GM12878 (cell line): ENCODE measurements around the gene NMT1. TPM values are rescaled to one million over a fixed set of nuclear protein-coding genes. Genes with fewer than 3 reads are reported as not detected.

Experiments used
- ATAC-seq: fragments of 200-7000 bp; cut with Tn5 transposase; 3 replicates; pipeline ENCODE4 v1.9.1; 2020; ENCODE audit warnings: mild to moderate bottlenecking, moderate library complexity
- BruUV-seq: library from RNA; stranded (reverse); fragments of 400-500 nt; replicated peaks from 2 replicates; lab custom pipeline; 2021; lab: Mats Ljungman, UMichigan
- CTCF ChIA-PET: fragments of 300-600 bp; sonication (Branson Sonifier 250); formaldehyde crosslinking; extraction: SDS; loops from one replicate; lab custom pipeline; 2021; ENCODE audit warnings: inconsistent platforms; lab: Yijun Ruan, JAX
- POLR2A ChIA-PET: fragments of 350-600 bp; formaldehyde crosslinking; extraction: SDS; loops from one replicate; lab custom pipeline; 2021; ENCODE audit warnings: inconsistent platforms; lab: Charles Lee
- RAD21 ChIA-PET: fragments of 300-600 bp; sonication (Branson Sonifier 250); formaldehyde crosslinking; loops from one replicate; lab custom pipeline; 2023; ENCODE audit warnings: antibody characterized with exemption; ENCODE audit not compliant: unreplicated experiment; lab: Charles Lee
- SMC1A ChIA-PET: fragments of 300-600 bp; sonication (Branson Sonifier 250); formaldehyde crosslinking; loops from one replicate; lab custom pipeline; 2023; ENCODE audit not compliant: unreplicated experiment, uncharacterized antibody; lab: Charles Lee
- DNase-seq: peaks from one replicate; pipeline ENCODE4 v3.0.0-alpha.2; 2011; ENCODE audit warnings: low read depth, low spot score
- FAIRE-seq: peaks from 3 replicates; lab custom pipeline; 2011; peaks lifted over from hg19 to GRCh38; lab: Jason Lieb, UNC
- H2AFZ ChIP-seq: 2 replicates; pipeline ENCODE4 v1.6.0; 2011; ENCODE audit warnings: low read depth, low read length, control low read depth; ENCODE audit not compliant: control insufficient read depth
- H3K27ac ChIP-seq: 2 replicates; pipeline ENCODE4 v1.5.1; 2011; ENCODE audit warnings: control low read depth; ENCODE audit not compliant: control insufficient read depth, insufficient read depth
- H3K27me3 ChIP-seq, 2 experiments: replicated peaks in 1 of 2; 2 replicates each; pipeline versions ENCODE4 v1.6.0 to v1.6.1; 2011; ENCODE audit warnings: low read length in 1 of 2; ENCODE audit not compliant: control insufficient read depth in 2 of 2, insufficient read depth in 2 of 2
- H3K36me3 ChIP-seq, 2 experiments: 2 replicates each; pipeline ENCODE4 v1.5.1; 2011; ENCODE audit warnings: low read length in 1 of 2; ENCODE audit not compliant: control insufficient read depth in 2 of 2, insufficient read depth in 2 of 2
- H3K4me1 ChIP-seq: 2 replicates; pipeline ENCODE4 v1.6.1; 2011; ENCODE audit warnings: mild to moderate bottlenecking, low read length, moderate library complexity, mixed read lengths; ENCODE audit not compliant: control insufficient read depth, insufficient read depth
- H3K4me2 ChIP-seq: 2 replicates; pipeline ENCODE4 v1.6.0; 2011; ENCODE audit warnings: control low read depth; ENCODE audit not compliant: control insufficient read depth, insufficient read depth
- H3K4me3 ChIP-seq: fragments of 200-600 bp; sonication (generic); 2 replicates; pipeline ENCODE4 v1.5.1; 2016
- H3K79me2 ChIP-seq: 2 replicates; pipeline ENCODE4 v1.6.0; 2011; ENCODE audit warnings: low read length; ENCODE audit not compliant: control insufficient read depth, insufficient read depth
- H3K9ac ChIP-seq: 2 replicates; pipeline ENCODE4 v1.8.0; 2011; ENCODE audit warnings: low read length, control low read depth, mixed read lengths; ENCODE audit not compliant: control insufficient read depth, insufficient read depth
- H3K9me3 ChIP-seq: replicated peaks from 3 replicates; pipeline ENCODE4 v1.5.1; 2011; ENCODE audit warnings: mild to moderate bottlenecking, low read length; ENCODE audit not compliant: control insufficient read depth, insufficient read depth
- H4K20me1 ChIP-seq: 2 replicates; pipeline ENCODE4 v1.6.0; 2011; ENCODE audit not compliant: control insufficient read depth, insufficient read depth
- ATF7 ChIP-seq: fragments of 450-650 bp; IDR thresholded peaks from 2 replicates; pipeline ENCODE4 v1.6.1; 2016; ENCODE audit warnings: low read depth, mild to moderate bottlenecking
- BACH1 ChIP-seq: fragments of 450-650 bp; IDR thresholded peaks from 2 replicates; pipeline ENCODE4 v1.6.1; 2017; ENCODE audit warnings: mild to moderate bottlenecking, borderline replicate concordance
- BMI1 ChIP-seq: fragments of 450-650 bp; IDR thresholded peaks from 2 replicates; pipeline ENCODE4 v1.6.1; 2016; ENCODE audit warnings: mild to moderate bottlenecking, moderate library complexity, borderline replicate concordance
- CREB1 ChIP-seq: IDR thresholded peaks from 2 replicates; pipeline ENCODE4 v1.6.1; 2012; ENCODE audit warnings: low read depth, mild to moderate bottlenecking, inconsistent platforms
- DPF2 ChIP-seq: fragments of 450-650 bp; IDR thresholded peaks from 2 replicates; pipeline ENCODE4 v1.6.1; 2017; ENCODE audit warnings: mild to moderate bottlenecking
- EED ChIP-seq: sonication (generic); IDR thresholded peaks from 2 replicates; pipeline ENCODE4 v1.6.1; 2016; ENCODE audit warnings: antibody characterized with exemption, low read depth
- EGR1 ChIP-seq, 2 experiments: IDR thresholded peaks; 1 replicate in 1 of 2; 2 replicates in 1 of 2; pipeline ENCODE4 v1.6.1; 2011 to 2012; ENCODE audit warnings: low read depth in 2 of 2, low read length in 2 of 2, borderline replicate concordance in 1 of 2, mild to moderate bottlenecking in 1 of 2, moderate library complexity in 1 of 2
- HCFC1 ChIP-seq: fragments of 150-350 bp; IDR thresholded peaks from 2 replicates; pipeline ENCODE4 v1.6.1; 2014; ENCODE audit warnings: low read length
- MAX ChIP-seq: IDR thresholded peaks from 2 replicates; pipeline ENCODE4 v1.6.1; 2012; ENCODE audit warnings: low read depth, low read length, improper control_type of control experiment
- MTA2 ChIP-seq: fragments of 450-650 bp; IDR thresholded peaks from 2 replicates; pipeline ENCODE4 v1.6.1; 2016; ENCODE audit warnings: low read depth, mild to moderate bottlenecking, moderate library complexity
- MXI1 ChIP-seq: fragments of 150-350 bp; IDR thresholded peaks from 2 replicates; pipeline ENCODE4 v1.6.1; 2011; ENCODE audit warnings: low read depth, mild to moderate bottlenecking, inconsistent platforms, low read length, improper control_type of control experiment
- MYB ChIP-seq: fragments of 150-350 bp; IDR thresholded peaks from 2 replicates; pipeline ENCODE4 v1.6.1; 2014; ENCODE audit warnings: mild to moderate bottlenecking, low read depth, low read length, borderline replicate concordance
- NBN ChIP-seq: fragments of 450-650 bp; IDR thresholded peaks from 2 replicates; pipeline ENCODE4 v1.6.1; 2016
- NRF1 ChIP-seq: conservative IDR thresholded peaks from 2 replicates; pipeline ENCODE4 v1.6.1; 2011; ENCODE audit warnings: mild to moderate bottlenecking, low read depth, low read length, improper control_type of control experiment
- POLR2AphosphoS2 ChIP-seq: IDR thresholded peaks from 2 replicates; pipeline ENCODE4 v1.6.1; 2011; ENCODE audit warnings: low read depth, mild to moderate bottlenecking, low read length, improper control_type of control experiment, moderate library complexity
- RAD21 ChIP-seq: IDR thresholded peaks from 2 replicates; pipeline ENCODE4 v1.6.1; 2011; ENCODE audit warnings: mild to moderate bottlenecking, low read depth, low read length, moderate library complexity; ENCODE audit not compliant: insufficient read depth
- TCF3 ChIP-seq: IDR thresholded peaks from 2 replicates; pipeline ENCODE4 v1.6.1; 2012; ENCODE audit warnings: low read depth, mild to moderate bottlenecking, low read length, borderline replicate concordance; ENCODE audit not compliant: insufficient read depth
- YBX1 ChIP-seq: fragments of 450-650 bp; IDR thresholded peaks from 2 replicates; pipeline ENCODE4 v1.6.1; 2016; ENCODE audit warnings: antibody characterized with exemption
- ZNF622 ChIP-seq: fragments of 450-650 bp; IDR thresholded peaks from 2 replicates; pipeline ENCODE4 v1.6.1; 2017; ENCODE audit warnings: mild to moderate bottlenecking, inconsistent platforms
- WGBS: methylation state at CpG from one replicate; pipeline ENCODE4 v1.1.6; 2016; ENCODE audit warnings: low lambda C conversion rate; ENCODE audit not compliant: insufficient replicate concordance, insufficient coverage; ENCODE audit errors: missing lambda C conversion rate; 5-methylcytosine and 5-hydroxymethylcytosine counted together
- in situ Hi-C: fragments of 300-500 bp; cut with MboI; formaldehyde crosslinking; loops from 9 replicates; pipeline ENCODE4 v1.14.3; 2018; ENCODE audit warnings: mixed read lengths
- intact Hi-C: fragments of 100-400 bp; cut with micrococcal nuclease; formaldehyde crosslinking; loops from one replicate; pipeline ENCODE4 v1.14.2; 2022; ENCODE audit not compliant: unreplicated experiment
- polyA plus RNA-seq, 11 experiments: library from polyadenylated mRNA; depleted of rRNA in 4 of 11; unstranded in 6 of 11; stranded (reverse) in 5 of 11; fragments of >200 nt; fragmentation: Nextera tagmentation in 4 of 11; fragmentation: Illumina TruSeq in 1 of 11; extraction: Ambion mirVana in 4 of 11; extraction: Trizol in 1 of 11; gene quantifications; 1 replicate in 1 of 11; 2 replicates in 10 of 11; pipeline versions ENCODE4 v1.2.1 to v1.2.3, GENCODE V29; 2011 to 2016; ENCODE audit warnings: inconsistent platforms in 2 of 11, missing spikeins in 2 of 11, low read depth in 1 of 11
- total RNA-seq, 4 experiments: library from RNA; depleted of rRNA in 3 of 4; stranded (reverse); fragments of >200 nt in 3 of 4; fragmentation: Illumina TruSeq in 1 of 4; extraction: Trizol in 1 of 4; gene quantifications; 2 replicates each; pipeline versions ENCODE4 v1.2.1 to v1.2.3, GENCODE V29; 2013 to 2021
- TF ChIP-seq, protein P1 (sequence below): fragments of 450-650 bp; IDR thresholded peaks from 2 replicates; pipeline ENCODE4 v1.6.1; 2016; ENCODE audit warnings: mild to moderate bottlenecking
- TF ChIP-seq, protein P2 (sequence below), 3 experiments: IDR thresholded peaks in 2 of 3; conservative IDR thresholded peaks in 1 of 3; 2 replicates each; pipeline ENCODE4 v1.5.1; 2011; ENCODE audit warnings: low read depth in 3 of 3, low read length in 3 of 3, mild to moderate bottlenecking in 3 of 3, control low read depth in 2 of 3, moderate library complexity in 2 of 3, inconsistent platforms in 1 of 3, mixed read lengths in 1 of 3; ENCODE audit not compliant: control insufficient read depth in 2 of 3, insufficient read depth in 1 of 3; ENCODE audit errors: extremely low read depth in 1 of 3

NMT1 gene
- total and polyA plus RNA-seq, 10 of the 15 experiments (the other 5 are each of a cell fraction or from before 2014, with no cell fraction given), result 96.7 to 395 (median 222) TPM

DNA sequence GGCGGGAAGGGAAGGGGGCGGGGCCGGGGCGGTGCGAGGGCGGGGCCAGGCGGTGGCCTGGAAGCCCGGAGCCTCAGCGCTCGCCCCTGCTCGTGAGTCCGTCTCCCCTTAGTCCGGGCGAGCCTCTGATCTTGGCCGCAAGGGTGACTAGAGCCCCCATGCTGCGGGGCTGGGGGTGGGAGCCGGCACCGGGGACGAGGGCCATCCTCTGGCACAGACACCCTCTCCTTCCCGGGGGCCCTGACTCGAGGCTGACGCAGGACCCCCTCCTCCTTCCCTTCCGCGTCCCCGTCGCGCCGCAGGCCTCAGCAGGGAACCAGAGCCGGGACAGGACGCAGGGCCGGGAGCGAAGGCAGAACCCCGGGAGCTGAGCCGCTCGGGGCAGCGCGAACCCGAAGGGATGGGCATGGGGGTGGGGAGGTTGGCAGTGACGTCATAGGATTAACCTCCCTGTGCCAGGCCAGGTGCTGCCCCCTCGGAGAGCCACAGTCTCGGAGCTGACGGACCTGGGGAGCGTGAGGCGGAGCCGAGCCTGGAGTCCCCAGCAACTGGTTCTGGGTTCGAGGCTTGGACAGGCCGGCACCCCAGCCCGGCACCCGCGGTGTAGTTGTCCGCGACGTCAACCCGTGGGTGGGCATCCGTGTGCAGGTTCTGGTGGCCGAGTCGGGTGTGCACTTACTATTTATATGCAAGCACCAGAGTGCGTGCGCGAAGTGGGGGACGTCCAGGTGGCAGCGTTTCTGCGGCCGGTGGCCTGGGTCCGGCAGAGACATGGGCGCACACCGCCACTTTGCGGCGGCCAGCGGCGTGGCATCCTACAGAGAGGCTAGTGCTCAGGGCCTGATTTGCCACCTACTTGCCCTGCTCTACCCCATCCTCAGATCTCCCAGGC, 71.7 kb downstream of the NMT1 start:
- no TSS peak for BruUV-seq
- ChIA-PET SMC1A (no interaction called here), POLR2A (interaction anchor here (0.7 kb wide), 1 partner anchor 11 kb away, joined by 4 read pairs; no protein-coding TSS in a partner anchor), RAD21 (interaction anchor here (0.6 to 1.7 kb wide), 5 partner anchors 39 to 212 kb away, joined by 3 to 6 read pairs (median 3); no protein-coding TSS in a partner anchor), CTCF (interaction anchor here (0.6 to 9.4 kb wide), 7 partner anchors 16 to 358 kb away, joined by 3 to 291 read pairs (median 6); partner anchors contain the start of gene HEXIM1)
- Histone ChIP-seq H3K27me3 (no peaks in the 10 kb centered on the region), H3K4me2 (peak overlapping the region; percentile 71), H3K36me3 (no peaks in the 10 kb centered on the region), H3K9ac (peak overlapping the region; percentile 11; the same call in 1 of the 2 replicates), H3K4me1 (peaks cover 8% of the 10 kb centered on the region), H3K9me3 (no peaks in the 10 kb centered on the region), H4K20me1 (no peaks in the 10 kb centered on the region), H3K4me3 (peak overlapping the region; percentile 98), H3K79me2 (peaks cover 4% of the 10 kb centered on the region), H3K27ac (0 out of 2 replicates have a peak overlapping the region, but pooled peaks have one; percentile 35), H2AFZ (peak overlapping the region; percentile 76)
- in situ Hi-C loops, result no loop called here
- WGBS, result 1% methylated on average over 55 of the region's 71 CpGs
- FAIRE-seq (no peak), DNase-seq (no peak), ATAC-seq (peak; percentile 80)
- intact Hi-C loops, result loop anchor here (2.0 kb wide), 2 partner anchors 110 to 358 kb away; no protein-coding TSS in a partner anchor
- no peak for TF ChIP-seq MTA2
- peak; percentile 89 for TF ChIP-seq NBN
- peak; percentile 67 for TF ChIP-seq RAD21
- TF ChIP-seq YBX1, result no peak
- 0 out of 2 replicates have a peak, but pooled peaks have one; percentile 40 for TF ChIP-seq TCF3
- no peak for TF ChIP-seq NRF1
- TF ChIP-seq EED, result peak; percentile 8; the same call in 1 of the 2 replicates
- peak; percentile 98 for TF ChIP-seq ATF7
- no peak for TF ChIP-seq POLR2AphosphoS2
- no peak for TF ChIP-seq ZNF622
- TF ChIP-seq HCFC1, result no peak
- peak; percentile 66; the same call in 1 of the 2 replicates for TF ChIP-seq CREB1
- TF ChIP-seq, protein P1, sequence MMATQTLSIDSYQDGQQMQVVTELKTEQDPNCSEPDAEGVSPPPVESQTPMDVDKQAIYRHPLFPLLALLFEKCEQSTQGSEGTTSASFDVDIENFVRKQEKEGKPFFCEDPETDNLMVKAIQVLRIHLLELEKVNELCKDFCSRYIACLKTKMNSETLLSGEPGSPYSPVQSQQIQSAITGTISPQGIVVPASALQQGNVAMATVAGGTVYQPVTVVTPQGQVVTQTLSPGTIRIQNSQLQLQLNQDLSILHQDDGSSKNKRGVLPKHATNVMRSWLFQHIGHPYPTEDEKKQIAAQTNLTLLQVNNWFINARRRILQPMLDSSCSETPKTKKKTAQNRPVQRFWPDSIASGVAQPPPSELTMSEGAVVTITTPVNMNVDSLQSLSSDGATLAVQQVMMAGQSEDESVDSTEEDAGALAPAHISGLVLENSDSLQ, result peak; percentile 10; the same call in 1 of the 2 replicates
- TF ChIP-seq BACH1, result no peak
- no peak; the same call in 1 of the 2 replicates for TF ChIP-seq DPF2
- TF ChIP-seq MXI1, result 0 out of 2 replicates have a peak, but pooled peaks have one; percentile 21
- 0 out of 3 replicates have a peak, but pooled peaks of 1 of the 2 experiments have one; percentile 11 for TF ChIP-seq EGR1 (IDR thresholded peaks at IDR 0.05; ENCODE audit: borderline replicate concordance in 1 of 2, low read depth in 2 of 2, low read length in 2 of 2)
- no peak for TF ChIP-seq MYB
- peak; percentile 5; the same call in 1 of the 2 replicates for TF ChIP-seq MAX
- no peak for TF ChIP-seq BMI1
- TF ChIP-seq, protein P2, sequence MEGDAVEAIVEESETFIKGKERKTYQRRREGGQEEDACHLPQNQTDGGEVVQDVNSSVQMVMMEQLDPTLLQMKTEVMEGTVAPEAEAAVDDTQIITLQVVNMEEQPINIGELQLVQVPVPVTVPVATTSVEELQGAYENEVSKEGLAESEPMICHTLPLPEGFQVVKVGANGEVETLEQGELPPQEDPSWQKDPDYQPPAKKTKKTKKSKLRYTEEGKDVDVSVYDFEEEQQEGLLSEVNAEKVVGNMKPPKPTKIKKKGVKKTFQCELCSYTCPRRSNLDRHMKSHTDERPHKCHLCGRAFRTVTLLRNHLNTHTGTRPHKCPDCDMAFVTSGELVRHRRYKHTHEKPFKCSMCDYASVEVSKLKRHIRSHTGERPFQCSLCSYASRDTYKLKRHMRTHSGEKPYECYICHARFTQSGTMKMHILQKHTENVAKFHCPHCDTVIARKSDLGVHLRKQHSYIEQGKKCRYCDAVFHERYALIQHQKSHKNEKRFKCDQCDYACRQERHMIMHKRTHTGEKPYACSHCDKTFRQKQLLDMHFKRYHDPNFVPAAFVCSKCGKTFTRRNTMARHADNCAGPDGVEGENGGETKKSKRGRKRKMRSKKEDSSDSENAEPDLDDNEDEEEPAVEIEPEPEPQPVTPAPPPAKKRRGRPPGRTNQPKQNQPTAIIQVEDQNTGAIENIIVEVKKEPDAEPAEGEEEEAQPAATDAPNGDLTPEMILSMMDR (IDR thresholded peaks at IDR 0.05 in 2 of 3, conservative IDR thresholded peaks at IDR 0.05 in 1 of 3; ENCODE audit: control insufficient read depth in 2 of 3, extremely low read depth in 1 of 3, insufficient read depth in 1 of 3, low read depth in 3 of 3, low read length in 3 of 3), result peak; percentile 81 to 94 (median 93)
